Stimulated activated CD8-positive, alpha-beta memory T cell treated with anti-CD3 and anti-CD28 coated beads, Interleukin-4, amount 100 ng/mL, for 1 hour (primary cell): ENCODE results near the gene LRRC42.

Source experiments
- DNase-seq, 2 donors: peaks; one replicate each; pipeline ENCODE4 v3.0.0-alpha.2; 2020; ENCODE audit warnings: low read depth in 2 of 2, low spot score in 1 of 2

Gene LRRC42

GRCh38 chr1:53942127-53942957, 3.8 kb upstream of the LRRC42 start:
- no peak for DNase-seq

- DNase-seq: no peak
These were observed 3.1 kb upstream of the LRRC42 start for GRCh38 chr1:53943090-53943489.

- DNase-seq: no peak
These were observed 2.6 kb upstream of the LRRC42 start for GRCh38 chr1:53943490-53944043.

GRCh38 chr1:53944469-53945182, 1.5 kb upstream of the LRRC42 start:
- no peak for DNase-seq

GRCh38 chr1:53945183-53945432, 1.0 kb upstream of the LRRC42 start:
- no peak for DNase-seq

- DNase-seq: peak; percentile 99 to 100
These were observed 508 bp upstream of the LRRC42 start, which contains the start of gene IFT25 for GRCh38 chr1:53945433-53946251. Gene IFT25, minus strand, starts transcription at chr1:53945699. Its CDS starts 5,617 bp downstream, at chr1:53940082.

GRCh38 chr1:53947172-53947907, 1.2 kb downstream of the LRRC42 start:
- DNase-seq: no peak

- DNase-seq: no peak
These were observed 2.1 kb downstream of the LRRC42 start for GRCh38 chr1:53948291-53948690.

GRCh38 chr1:53949023-53949990, 3.2 kb downstream of the LRRC42 start:
- DNase-seq: no peak

- DNase-seq: no peak
These were observed 5.5 kb downstream of the LRRC42 start for GRCh38 chr1:53951697-53952096.

- no peak for DNase-seq
These were observed 8.0 kb downstream of the LRRC42 start for GRCh38 chr1:53954128-53954527.

- no peak for DNase-seq
These were observed 10.4 kb downstream of the LRRC42 start for GRCh38 chr1:53956308-53957168.

GRCh38 chr1:53957194-53957818, 11.2 kb downstream of the LRRC42 start:
- no peak for DNase-seq

- DNase-seq: no peak
These were observed 13.6 kb downstream of the LRRC42 start for GRCh38 chr1:53959664-53960250.

- no peak for DNase-seq
These were observed 16.2 kb downstream of the LRRC42 start for GRCh38 chr1:53962395-53962794.

GRCh38 chr1:53963460-53963859, 17.3 kb downstream of the LRRC42 start:
- DNase-seq: no peak

- DNase-seq: no peak
These were observed 18.0 kb downstream of the LRRC42 start for GRCh38 chr1:53964109-53964508.

- DNase-seq: no peak
These were observed 20.6 kb downstream of the LRRC42 start for GRCh38 chr1:53966794-53967193.
